ENCODE data around the gene ANXA11. TPM values are rescaled to one million over a fixed set of nuclear protein-coding genes. Genes with fewer than 3 reads are reported as not detected.

The ANXA11 gene
- total RNA-seq, 4 donors from 2014 or later: 85.1 to 103 (median 87.3) TPM

DNA sequence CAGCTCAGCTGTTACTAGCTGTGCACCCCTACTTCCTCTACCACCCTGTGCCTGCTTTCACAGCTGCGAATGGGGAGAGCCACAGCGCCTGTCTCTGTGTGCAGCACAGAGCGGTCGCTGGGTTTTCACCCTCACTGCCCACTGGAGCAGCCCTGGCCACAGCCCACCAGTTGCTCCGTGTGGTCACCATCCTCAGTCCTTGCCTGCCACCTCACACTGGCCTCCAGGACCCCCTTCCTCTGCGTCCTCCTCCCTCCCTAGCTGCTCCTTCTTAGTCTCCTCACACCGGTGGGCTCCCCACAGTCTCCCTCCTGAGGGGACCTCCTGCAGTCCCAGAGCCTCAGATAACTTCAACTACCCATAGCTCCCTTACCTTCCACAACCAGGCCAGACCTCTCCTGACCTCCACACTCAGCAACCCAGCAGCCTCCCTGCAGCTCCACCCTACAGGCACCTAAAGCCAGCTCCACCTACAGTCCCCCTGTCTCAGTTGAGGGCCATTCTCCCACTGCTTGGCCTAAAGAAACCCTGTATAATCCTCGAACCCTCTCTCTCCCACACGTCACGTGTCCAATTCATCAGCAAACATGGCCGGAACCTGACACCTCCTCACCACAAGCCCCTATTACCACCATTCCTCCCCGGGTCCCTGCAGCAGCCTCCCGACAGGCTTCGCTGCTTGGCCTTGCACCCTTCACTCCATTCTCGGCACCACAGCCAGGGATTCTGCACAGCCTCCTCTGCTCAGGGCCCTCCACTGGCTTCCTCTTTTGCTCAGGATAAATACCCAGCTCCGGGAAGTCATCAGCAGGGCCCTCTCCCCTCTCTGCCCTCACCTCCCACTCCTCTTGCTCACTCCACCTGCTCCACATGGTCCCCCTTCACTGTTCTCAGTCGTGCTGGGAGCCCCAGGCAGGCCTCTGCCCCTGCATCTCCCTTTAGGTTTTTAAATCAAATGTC is 44.7 kb downstream of the ANXA11 start:
- Histone ChIP-seq H3K36me3 (peaks cover 74% of the 10 kb centered on the region), H3K27me3 (no peaks in the 10 kb centered on the region)

DNA sequence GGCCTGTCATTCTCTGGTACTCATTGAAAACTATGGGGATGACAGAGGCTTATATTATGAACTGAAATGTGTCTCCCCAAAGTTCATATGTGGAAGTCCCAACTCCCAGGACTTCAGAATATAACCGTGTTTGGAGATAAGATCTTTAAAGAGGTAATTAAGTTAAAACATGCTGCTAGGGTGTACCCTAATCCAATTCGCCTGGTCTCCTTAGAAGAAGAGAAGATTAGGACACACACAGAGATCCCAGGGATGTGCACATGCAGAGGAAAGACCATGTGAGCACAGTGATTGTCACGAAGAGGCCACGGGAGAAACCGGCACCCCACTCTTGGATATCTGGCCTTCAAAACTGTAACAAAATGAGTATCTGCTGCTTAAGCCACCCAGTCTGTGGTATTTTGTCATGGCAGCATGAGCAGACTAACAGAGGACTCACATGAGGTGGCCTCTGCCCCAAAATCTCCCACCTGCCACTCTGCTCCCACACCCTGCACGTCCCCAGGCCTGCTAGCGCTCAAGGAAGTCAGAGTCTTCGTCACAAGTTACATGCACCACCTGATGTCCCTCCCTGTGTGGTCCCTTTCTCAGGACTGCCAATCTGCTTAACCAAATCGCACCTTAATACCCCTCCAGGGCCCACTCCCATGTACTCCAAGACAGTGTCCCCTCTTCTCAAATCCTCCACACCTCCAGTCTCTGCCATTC is 46.0 kb downstream of the ANXA11 start:
- H3K4me1 ChIP-seq: peaks cover 78% of the 10 kb centered on the region
- DNase-seq (ENCODE audit: low spot score in 2 of 2): no peak
- H3K36me3 ChIP-seq: peaks cover 75% of the 10 kb centered on the region
- peak overlapping the region; percentile 57 for H3K27ac ChIP-seq
- no peak for TF ChIP-seq EP300 (IDR thresholded peaks at IDR 0.05)
- TF ChIP-seq POLR2A (IDR thresholded peaks at IDR 0.05): no peak
- no peak for TF ChIP-seq POLR2AphosphoS5 (IDR thresholded peaks at IDR 0.05)
- TF ChIP-seq, protein P1, sequence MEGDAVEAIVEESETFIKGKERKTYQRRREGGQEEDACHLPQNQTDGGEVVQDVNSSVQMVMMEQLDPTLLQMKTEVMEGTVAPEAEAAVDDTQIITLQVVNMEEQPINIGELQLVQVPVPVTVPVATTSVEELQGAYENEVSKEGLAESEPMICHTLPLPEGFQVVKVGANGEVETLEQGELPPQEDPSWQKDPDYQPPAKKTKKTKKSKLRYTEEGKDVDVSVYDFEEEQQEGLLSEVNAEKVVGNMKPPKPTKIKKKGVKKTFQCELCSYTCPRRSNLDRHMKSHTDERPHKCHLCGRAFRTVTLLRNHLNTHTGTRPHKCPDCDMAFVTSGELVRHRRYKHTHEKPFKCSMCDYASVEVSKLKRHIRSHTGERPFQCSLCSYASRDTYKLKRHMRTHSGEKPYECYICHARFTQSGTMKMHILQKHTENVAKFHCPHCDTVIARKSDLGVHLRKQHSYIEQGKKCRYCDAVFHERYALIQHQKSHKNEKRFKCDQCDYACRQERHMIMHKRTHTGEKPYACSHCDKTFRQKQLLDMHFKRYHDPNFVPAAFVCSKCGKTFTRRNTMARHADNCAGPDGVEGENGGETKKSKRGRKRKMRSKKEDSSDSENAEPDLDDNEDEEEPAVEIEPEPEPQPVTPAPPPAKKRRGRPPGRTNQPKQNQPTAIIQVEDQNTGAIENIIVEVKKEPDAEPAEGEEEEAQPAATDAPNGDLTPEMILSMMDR (IDR thresholded peaks at IDR 0.05): no peak
- 76% methylated on average over 9 of the region's 9 CpGs for WGBS
- H3K9me3 ChIP-seq: no peaks in the 10 kb centered on the region
- no peaks in the 10 kb centered on the region for H3K27me3 ChIP-seq
- H3K4me3 ChIP-seq: no peak overlapping the region

More for the DNA sequence above, 44.7 kb downstream of the ANXA11 start:
- H3K4me1 ChIP-seq: peaks cover 79% of the 10 kb centered on the region
- no peak for TF ChIP-seq POLR2A (IDR thresholded peaks at IDR 0.05)
- TF ChIP-seq, protein P1 (IDR thresholded peaks at IDR 0.05): no peak
- TF ChIP-seq EP300 (IDR thresholded peaks at IDR 0.05): no peak
- TF ChIP-seq POLR2AphosphoS5 (IDR thresholded peaks at IDR 0.05): no peak
- no peak overlapping the region for H3K27ac ChIP-seq
- no peaks in the 10 kb centered on the region for H3K9me3 ChIP-seq
- 86% methylated on average over 17 of the region's 17 CpGs for WGBS
- DNase-seq (ENCODE audit: low spot score in 2 of 2): no peak
- no peak overlapping the region for H3K4me3 ChIP-seq

DNA sequence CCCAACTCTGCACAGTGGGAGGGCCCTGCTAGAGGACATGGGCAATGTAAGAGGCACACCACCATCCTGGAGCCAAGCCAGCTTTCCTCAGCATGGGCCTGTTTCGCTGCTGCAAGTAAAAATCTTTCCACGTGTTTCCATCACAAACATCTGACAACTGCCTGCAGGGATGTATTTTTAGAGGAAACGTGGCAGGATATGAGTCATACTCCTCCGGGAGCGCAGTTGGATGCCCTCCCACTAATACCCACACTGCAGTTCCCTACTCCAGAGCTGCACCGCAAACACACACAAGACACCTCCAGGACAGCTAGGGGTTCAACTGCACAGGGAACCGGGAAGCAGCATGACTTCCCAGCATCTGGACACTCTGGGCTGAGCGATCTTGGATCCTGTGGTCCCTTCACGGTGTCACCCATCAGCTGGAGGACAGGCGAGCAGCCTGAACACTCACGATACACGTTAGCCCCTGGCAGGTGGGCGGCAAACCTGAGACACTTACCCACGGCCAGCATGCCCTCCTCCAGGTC is 46.7 kb downstream of the ANXA11 start:
- 25% methylated on average over 13 of the region's 14 CpGs for WGBS
- Histone ChIP-seq H3K4me3 (no peak overlapping the region), H3K27me3 (no peaks in the 10 kb centered on the region), H3K27ac (peak overlapping the region; percentile 57), H3K9me3 (no peaks in the 10 kb centered on the region), H3K4me1 (peaks cover 72% of the 10 kb centered on the region), H3K36me3 (peaks cover 76% of the 10 kb centered on the region)
- peak in 1 of 2 donors; percentile 94 for DNase-seq (ENCODE audit: low spot score in 2 of 2)
- TF ChIP-seq POLR2AphosphoS5 (IDR thresholded peaks at IDR 0.05) (peak; percentile 22 to 33 (median 31)), POLR2A (IDR thresholded peaks at IDR 0.05) (no peak)
- TF ChIP-seq, protein P1 (IDR thresholded peaks at IDR 0.05): no peak

DNA sequence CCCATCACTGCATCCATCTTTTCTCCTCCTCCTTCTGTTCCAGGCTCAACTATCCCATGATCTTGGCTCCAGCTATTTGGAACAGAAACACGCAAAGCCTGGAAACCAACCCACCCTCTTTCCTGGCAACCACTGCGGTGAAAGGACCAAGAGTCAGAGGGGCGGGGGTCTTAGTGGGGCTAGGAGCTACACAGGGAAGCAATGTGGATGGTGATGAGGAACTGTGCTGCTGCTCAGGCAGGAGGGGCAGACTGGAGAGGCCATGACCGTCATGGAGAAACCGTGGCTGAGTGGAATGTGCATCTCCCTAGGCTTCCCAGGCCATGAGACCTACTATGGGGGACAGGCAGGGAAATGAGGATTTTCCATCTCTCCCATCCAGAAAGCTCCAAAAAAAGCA is 47.2 kb downstream of the ANXA11 start:
- Histone ChIP-seq H3K27me3 (no peaks in the 10 kb centered on the region), H3K4me3 (no peak overlapping the region), H3K4me1 (peaks cover 68% of the 10 kb centered on the region), H3K9me3 (no peaks in the 10 kb centered on the region), H3K27ac (peak overlapping the region; percentile 57), H3K36me3 (peaks cover 74% of the 10 kb centered on the region)
- TF ChIP-seq EP300 (IDR thresholded peaks at IDR 0.05) (no peak), POLR2A (IDR thresholded peaks at IDR 0.05) (no peak), POLR2AphosphoS5 (IDR thresholded peaks at IDR 0.05) (no peak)
- TF ChIP-seq, protein P1 (IDR thresholded peaks at IDR 0.05): no peak
- 53% methylated on average over 5 of the region's 5 CpGs for WGBS
- no peak for DNase-seq (ENCODE audit: low spot score in 2 of 2)
